CD4-positive, alpha-beta T cell treated with Interleukin-10 for 1 hour (primary cell): ENCODE measurements around the gene C12orf76.
"Not testable (repeated sequence)": the region's sequence is repeated elsewhere in the genome, so short reads cannot be mapped to it uniquely, and the experiment has no call there.

ENCODE experiments used
- DNase-seq: peaks from one replicate; pipeline ENCODE4 v3.0.0-alpha.2; 2020

The C12orf76 gene

DNA sequence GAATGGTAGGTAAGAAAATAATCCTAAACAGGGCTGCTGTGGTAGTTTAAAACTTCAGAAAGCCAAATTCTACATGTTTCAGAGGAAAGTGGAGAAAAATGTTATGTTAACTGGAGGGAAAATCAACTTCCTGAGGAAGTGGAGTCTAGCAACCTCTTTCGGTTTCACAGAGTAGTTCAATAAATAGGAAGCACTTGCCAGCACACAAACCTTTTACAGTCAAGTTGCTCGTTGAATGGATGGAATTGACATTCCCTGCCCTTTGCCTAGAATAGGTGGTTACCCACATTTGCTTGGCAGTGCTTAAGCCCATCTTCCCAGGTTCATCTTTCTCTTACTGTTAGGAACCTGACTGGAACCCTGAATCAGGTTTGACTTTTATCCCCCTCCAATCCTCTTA is 33.2 kb downstream of the C12orf76 start:
- DNase-seq: peak; percentile 54

DNA sequence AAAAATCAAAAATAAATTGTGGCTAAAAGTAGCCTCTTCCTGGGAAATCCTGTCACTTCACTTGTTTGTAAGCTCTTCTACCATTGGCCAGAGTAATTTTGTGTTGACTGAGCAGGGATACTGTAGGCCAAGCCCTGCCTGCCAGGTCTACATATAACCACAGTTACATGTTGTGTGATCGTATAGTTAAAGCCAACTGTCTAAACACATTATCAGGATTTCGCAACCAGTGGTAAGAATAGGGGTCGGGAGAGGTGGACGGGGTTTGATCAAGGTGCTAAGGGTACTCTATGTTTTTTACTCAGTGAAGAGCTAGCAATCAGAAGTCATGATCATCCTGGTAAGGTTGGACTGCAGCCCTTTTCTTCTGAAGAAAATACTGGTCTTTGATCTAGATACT is 35.7 kb downstream of the C12orf76 start:
- no peak for DNase-seq

DNA sequence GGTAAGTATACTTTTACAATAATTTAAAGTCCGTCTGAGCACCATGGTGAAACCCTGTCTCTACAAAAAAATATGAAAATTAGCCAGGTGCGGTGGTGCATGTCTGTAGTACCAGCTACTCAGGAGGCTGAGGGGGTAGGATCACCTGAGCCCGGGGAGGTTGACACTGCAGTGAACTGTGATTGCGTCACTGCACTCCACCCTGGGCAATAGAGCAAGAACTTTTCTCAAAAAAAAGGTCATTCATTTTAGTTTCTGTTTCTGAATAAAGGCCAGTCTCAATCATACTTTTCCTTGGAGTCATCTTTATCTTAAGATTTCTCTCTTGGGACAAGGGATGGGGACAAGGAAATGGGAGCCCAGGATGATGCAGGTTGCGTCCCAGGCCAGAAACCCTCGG is 36.2 kb downstream of the C12orf76 start:
- peak; percentile 42 for DNase-seq

DNA sequence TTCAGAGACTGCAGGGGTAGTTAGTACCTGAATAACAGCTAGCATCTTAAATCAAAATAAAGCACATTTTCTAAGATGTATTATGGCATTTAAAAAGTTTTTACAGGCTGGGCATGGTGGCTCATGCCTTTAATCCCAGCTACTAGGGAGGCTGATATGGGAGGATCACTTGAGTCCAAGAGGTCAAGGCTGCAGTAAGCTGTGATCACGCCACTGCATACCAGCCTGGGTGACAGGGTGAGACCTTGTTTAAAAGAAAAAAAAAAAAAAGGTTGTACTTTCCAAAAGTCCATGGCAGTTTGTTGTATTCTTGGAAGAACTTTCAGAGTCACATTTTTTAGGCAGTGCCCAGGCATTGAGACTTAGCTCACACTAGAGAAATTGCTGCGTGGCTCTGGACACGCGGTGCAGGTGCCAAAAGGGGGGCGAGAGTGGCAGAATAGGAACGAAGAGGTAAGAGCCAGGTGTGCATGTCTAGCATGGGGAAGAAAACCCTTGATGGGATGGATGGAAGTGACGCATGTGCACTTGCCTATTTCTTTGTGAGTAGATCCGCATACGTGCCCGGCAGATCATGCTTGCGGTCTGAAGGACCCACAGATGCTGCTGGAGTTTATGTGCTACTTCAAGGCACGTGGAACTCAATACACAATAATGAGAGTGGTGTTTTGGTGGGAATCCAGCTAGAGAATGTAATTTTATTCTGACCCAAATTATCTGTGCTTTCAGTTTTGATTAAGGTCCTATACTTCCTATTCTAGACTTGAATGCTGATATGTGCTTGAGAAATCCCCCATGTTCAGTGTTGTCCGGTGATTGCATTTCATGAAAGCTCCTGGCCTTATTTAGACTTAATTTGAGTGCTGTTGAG is 37.2 kb downstream of the C12orf76 start:
- DNase-seq: peak; percentile 40

GRCh38 chr12:110008681-110009398 is 39.5 kb downstream of the C12orf76 start:
- not testable (repeated sequence) for DNase-seq

GRCh38 chr12:110007881-110008280 is 40.4 kb downstream of the C12orf76 start:
- DNase-seq: no peak

DNA sequence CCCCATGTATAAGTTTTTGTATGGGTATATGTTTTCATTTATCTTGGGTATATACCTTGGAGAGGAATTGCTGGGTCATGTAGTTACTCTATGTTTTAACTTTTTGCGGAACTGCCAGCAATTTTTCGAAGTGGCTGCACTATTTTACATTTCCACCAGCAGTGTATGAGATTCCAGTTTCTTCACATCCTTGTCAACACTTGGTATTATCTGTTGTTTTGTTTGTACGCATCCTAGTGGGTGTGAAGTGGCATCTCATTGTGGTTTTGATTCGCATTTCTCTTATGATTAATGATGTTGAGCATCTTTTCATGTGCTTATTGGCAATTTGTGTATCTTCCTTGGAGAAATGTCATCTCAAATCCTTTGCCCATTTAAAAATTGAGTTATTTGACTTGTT is 42.2 kb downstream of the C12orf76 start:
- no peak for DNase-seq

DNA sequence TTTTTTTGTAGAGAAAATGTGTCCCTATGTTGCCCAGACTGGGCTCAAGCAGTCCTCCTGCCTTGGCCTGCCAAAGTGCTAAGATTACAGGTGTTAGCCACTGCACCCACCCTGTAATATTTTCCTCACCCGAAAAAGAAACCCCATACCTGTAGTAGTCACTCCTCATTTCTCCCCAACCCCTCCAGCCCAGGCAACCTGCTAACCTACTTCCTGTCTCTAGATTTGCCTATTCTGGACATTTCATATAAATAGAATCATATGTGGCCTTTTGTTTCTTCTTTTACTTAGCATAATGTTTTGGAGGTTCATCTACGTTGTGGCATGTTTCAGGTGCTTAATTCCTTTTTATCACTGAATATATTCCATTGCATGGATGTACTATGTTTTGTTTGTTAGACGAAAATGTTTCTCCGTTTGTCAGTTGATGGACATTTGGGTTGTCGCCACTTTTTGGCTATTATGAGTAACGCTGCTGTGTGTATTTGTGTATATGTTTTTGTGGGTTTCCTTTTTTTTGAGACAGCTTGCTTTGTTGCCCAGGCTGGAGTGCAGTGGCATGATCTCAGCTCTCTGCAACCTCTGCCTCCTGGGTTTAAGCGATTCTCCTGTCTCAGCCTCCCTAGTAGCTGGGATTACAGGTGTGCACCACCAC is 42.9 kb downstream of the C12orf76 start:
- peak; percentile 41 for DNase-seq

GRCh38 chr12:110004598-110004997 is 43.7 kb downstream of the C12orf76 start:
- peak; percentile 17 for DNase-seq

GRCh38 chr12:110002676-110003515 is 45.4 kb downstream of the C12orf76 start:
- no peak for DNase-seq

DNA sequence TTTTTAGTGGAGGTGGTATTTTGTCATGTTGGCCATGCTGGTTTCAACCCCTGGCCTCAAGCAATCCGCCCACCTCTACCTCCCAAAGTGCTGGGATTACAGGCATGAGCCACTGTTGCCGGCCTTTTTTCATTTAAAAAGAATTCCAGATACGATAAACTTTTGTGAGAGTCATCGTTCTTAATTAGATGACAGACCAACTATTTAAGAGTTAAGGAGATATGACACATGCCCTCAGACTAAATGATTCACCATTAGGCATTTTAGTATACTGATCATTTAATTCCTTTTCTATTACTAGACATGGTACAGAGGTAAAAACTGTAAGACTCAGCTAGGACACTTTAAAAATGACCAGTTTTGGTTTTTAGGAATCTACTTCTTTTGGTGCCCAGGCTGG is 46.7 kb downstream of the C12orf76 start:
- no peak for DNase-seq

- DNase-seq: peak; percentile 23
Measured at GRCh38 chr12:109999983-110000505, 48.3 kb downstream of the C12orf76 start.

DNA sequence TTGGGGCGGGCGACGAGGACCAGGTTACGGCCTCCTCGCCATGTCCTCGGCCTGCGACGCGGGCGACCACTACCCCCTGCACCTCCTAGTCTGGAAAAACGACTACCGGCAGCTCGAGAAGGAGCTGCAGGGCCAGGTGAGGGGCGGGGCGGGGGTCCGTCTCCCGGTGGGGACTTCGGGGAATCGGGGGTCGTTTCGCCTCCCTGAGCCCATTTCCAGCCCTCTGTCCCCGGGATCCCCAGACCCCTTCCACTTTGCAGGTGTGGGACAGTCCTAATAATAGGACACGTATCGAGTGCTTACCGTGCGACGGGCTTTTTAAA is 48.7 kb downstream of the C12orf76 start:
- DNase-seq: no peak

- DNase-seq: peak; percentile 96
Measured at GRCh38 chr12:109998904-109999648, 49.2 kb downstream of the C12orf76 start, which contains the start of gene ANKRD13A. Gene ANKRD13A, plus strand, starts transcription at chr12:109999430. Its CDS starts 259 bp downstream, at chr12:109999689.

DNA sequence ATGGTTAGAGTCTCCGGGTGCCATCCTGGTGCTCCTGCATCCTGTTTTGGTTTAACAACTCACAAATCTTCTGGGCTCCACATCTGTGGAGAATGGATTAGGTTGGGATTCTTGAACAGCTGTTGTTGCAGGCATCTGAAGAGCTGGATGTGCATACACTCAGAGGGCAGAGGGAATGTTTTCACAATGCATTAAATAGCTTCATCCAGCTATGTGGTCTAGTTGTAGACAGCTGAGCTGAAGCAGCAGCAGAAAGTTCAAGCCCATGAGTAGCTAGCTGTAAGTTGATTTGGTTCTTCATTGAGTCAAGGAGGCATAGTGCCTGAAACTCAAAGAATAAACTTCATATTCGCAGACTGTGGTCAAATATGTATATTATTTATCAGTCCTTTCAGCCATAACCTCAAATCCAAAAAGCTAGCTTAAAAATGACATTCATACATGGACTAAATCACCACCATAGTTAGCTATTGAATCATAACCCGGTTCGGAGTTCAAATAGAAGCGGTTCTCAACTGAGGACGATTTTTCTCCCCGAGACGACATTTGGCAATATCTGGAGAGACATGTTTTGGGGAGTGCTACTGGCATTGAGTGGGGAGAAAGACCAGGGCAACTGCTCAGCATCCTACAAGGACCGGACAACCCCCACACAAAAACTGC is 50.0 kb downstream of the C12orf76 start:
- no peak for DNase-seq

- no peak for DNase-seq
Measured at GRCh38 chr12:109997393-109997792, 50.9 kb downstream of the C12orf76 start.

DNA sequence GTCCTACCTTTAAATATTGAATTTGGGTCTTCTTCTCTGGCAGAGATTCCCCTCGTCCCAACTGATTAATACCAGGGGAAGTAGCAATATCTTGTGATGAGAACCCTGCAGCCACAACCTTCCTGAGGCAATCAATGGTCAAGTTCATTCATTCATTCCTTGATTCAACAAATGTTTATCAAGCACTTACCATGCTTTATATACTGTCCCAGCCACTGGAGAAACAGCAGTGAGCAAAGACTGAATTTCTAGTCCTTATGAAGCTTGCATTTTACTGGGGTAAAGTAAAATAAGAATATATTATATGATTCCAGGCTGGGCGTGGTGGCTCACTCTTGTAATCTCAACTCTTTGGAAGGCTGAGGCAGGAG is 51.9 kb downstream of the C12orf76 start:
- no peak for DNase-seq

- peak; percentile 96 for DNase-seq
Measured at GRCh38 chr12:109995686-109996482, 52.4 kb downstream of the C12orf76 start, which contains the start of gene GIT2. Gene GIT2, minus strand, starts transcription at chr12:109996368. Its CDS starts 144 bp downstream, at chr12:109996224.

DNA sequence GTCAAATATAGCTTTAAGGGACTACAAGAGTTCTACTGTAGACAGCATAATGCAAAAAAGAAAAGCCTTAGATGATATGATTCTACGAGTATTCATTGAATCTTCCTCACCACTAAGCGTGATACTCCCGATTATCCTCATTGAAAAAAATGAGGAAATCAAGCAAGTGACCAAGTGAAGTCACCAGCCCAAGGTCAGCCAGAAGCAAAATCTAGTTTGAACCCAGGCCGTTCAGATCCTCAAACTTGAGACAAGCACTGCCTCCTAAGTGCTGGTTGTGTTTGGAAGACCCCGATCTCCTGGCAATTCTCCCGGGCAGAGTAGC is 53.0 kb downstream of the C12orf76 start:
- DNase-seq: no peak
